C4-2B (cell line): ENCODE measurements around the gene OR2T6.
"Not testable (repeated sequence)": the region's sequence is repeated elsewhere in the genome, so short reads cannot be mapped to it uniquely, and the experiment has no call there.

Source experiments
- CTCF ChIP-seq: fragments of 450-650 bp; conservative IDR thresholded peaks from 2 replicates; pipeline ENCODE4 v1.5.1; 2017; ENCODE audit warnings: mild to moderate bottlenecking
- ZFX ChIP-seq: fragments of 450-650 bp; IDR thresholded peaks from 2 replicates; pipeline ENCODE4 v1.6.1; 2017

GRCh38 chr1:248432201-248432600 is 56.7 kb downstream of the OR2T6 start:
- TF ChIP-seq CTCF, ZFX: not testable (repeated sequence)
